Umbilical cord (tissue), 2 donors: ENCODE results near the gene CYB5D1. TPM values are rescaled to one million over a fixed set of nuclear protein-coding genes. Genes with fewer than 3 reads are reported as not detected.

ENCODE experiments used
- DNase-seq: peaks from one replicate; pipeline ENCODE4 v3.0.0-alpha.2; 2015; ENCODE audit warnings: low spot score
- total RNA-seq: library from RNA; depleted of rRNA; stranded (reverse); fragments of >200 nt; gene quantifications from one replicate; pipeline ENCODE4 v1.2.3, GENCODE V29; 2014; ENCODE audit warnings: low replicate concordance; ENCODE audit not compliant: insufficient read depth

CYB5D1 gene
- total RNA-seq, 1 donor from 2014 or later, result 7.9 TPM

GRCh38 chr17:7833795-7834541, 23.8 kb upstream of the CYB5D1 start, which contains the start of gene KDM6B:
TSS of gene KDM6B (plus strand) at chr17:7834217. CDS start at chr17:7845555, 11,338 bp downstream.
- peak; percentile 96 for DNase-seq

GRCh38 chr17:7834542-7834956, 23.3 kb upstream of the CYB5D1 start:
- no peak for DNase-seq

GRCh38 chr17:7834957-7835813, 22.6 kb upstream of the CYB5D1 start:
- DNase-seq, result peak; percentile 99

GRCh38 chr17:7835814-7836595, 21.8 kb upstream of the CYB5D1 start:
- DNase-seq, result no peak

- DNase-seq, result peak; percentile 96
Observed at GRCh38 chr17:7836596-7837407, 21.0 kb upstream of the CYB5D1 start.

- no peak for DNase-seq
Observed at GRCh38 chr17:7837408-7838088, 20.3 kb upstream of the CYB5D1 start.

GRCh38 chr17:7838090-7839075, 19.4 kb upstream of the CYB5D1 start:
- DNase-seq, result peak; percentile 69

GRCh38 chr17:7839190-7839875, 18.5 kb upstream of the CYB5D1 start:
- DNase-seq, result no peak

GRCh38 chr17:7839876-7840261, 17.9 kb upstream of the CYB5D1 start:
- no peak for DNase-seq

GRCh38 chr17:7840441-7840840, 17.4 kb upstream of the CYB5D1 start:
- DNase-seq, result no peak

- no peak for DNase-seq
Observed at GRCh38 chr17:7840875-7841274, 16.9 kb upstream of the CYB5D1 start.

GRCh38 chr17:7841396-7841914, 16.3 kb upstream of the CYB5D1 start:
- DNase-seq, result peak; percentile 94

- DNase-seq, result peak; percentile 95
Observed at GRCh38 chr17:7841915-7842379, 15.9 kb upstream of the CYB5D1 start.

- peak; percentile 86 for DNase-seq
Observed at GRCh38 chr17:7842380-7843256, 15.2 kb upstream of the CYB5D1 start.

GRCh38 chr17:7843257-7843535, 14.6 kb upstream of the CYB5D1 start:
- no peak for DNase-seq

- DNase-seq, result peak; percentile 86
Observed at GRCh38 chr17:7843536-7844291, 14.1 kb upstream of the CYB5D1 start.
